ENCODE measurements around the gene MAGI2. TPM values are rescaled to one million over a fixed set of nuclear protein-coding genes. Genes with fewer than 3 reads are reported as not detected.

Gene MAGI2
- total and polyA plus RNA-seq, 4 donors = 0.37 to 4.1 (median 1.4) TPM

- no peaks in the 10 kb centered on the region for H3K9me3 ChIP-seq (ENCODE audit: control insufficient read depth in 4 of 4, low read length in 3 of 4)
- no peak overlapping the region for H3K27ac ChIP-seq (ENCODE audit: low read depth in 1 of 2, low read length in 2 of 2)
- H3K9ac ChIP-seq (ENCODE audit: low read depth in 1 of 2, low read length in 2 of 2) = no peak overlapping the region
- no peak for DNase-seq (ENCODE audit: low spot score)
- H3K4me3 ChIP-seq (ENCODE audit: low read depth in 1 of 3, low read length in 3 of 3) = no peak overlapping the region
- WGBS = 77% methylated on average over 1 of the region's 1 CpG
- TF ChIP-seq RAD21 (IDR thresholded peaks at IDR 0.05) (no peak), RXRA (IDR thresholded peaks at IDR 0.05) (no peak), YY1 (IDR thresholded peaks at IDR 0.05) (no peak)
- TF ChIP-seq, protein P1, sequence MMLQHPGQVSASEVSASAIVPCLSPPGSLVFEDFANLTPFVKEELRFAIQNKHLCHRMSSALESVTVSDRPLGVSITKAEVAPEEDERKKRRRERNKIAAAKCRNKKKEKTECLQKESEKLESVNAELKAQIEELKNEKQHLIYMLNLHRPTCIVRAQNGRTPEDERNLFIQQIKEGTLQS (IDR thresholded peaks at IDR 0.05) = no peak
- no peaks in the 10 kb centered on the region for H3K4me1 ChIP-seq (ENCODE audit: control insufficient read depth in 4 of 4, insufficient read depth in 4 of 4, low read length in 3 of 4)
- H3K27me3 ChIP-seq (ENCODE audit: control insufficient read depth in 4 of 4, insufficient read depth in 4 of 4, low read length in 3 of 4) = no peaks in the 10 kb centered on the region
- no peaks in the 10 kb centered on the region for H3K36me3 ChIP-seq (ENCODE audit: control insufficient read depth in 4 of 4, insufficient read depth in 3 of 4, low read depth in 1 of 4, low read length in 3 of 4)
Measured at GRCh38 chr7:78953090-78953489, 500.4 kb downstream of the MAGI2 start.

DNA sequence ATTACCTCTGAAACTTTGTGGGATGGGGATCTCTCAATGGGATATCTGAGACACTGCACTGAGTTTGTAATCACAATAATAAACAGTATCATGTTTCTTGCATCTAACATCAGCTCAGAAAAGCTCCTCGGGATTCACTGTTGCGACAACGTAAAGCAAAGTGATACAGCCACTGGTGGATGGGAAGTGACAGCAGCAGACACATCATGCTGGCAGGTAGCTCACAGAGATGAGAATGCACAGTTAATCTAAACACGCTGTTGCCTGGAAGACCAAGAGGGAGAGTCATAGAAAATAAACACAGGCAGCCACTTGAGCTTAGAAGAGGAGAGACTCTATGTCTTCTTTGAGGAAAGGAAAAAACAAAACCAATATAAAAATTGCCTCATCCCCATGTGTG lies 513.8 kb downstream of the MAGI2 start:
- 82% methylated on average over 4 of the region's 4 CpGs for WGBS
- H3K9ac ChIP-seq (ENCODE audit: low read depth in 1 of 2, low read length in 2 of 2) = no peak overlapping the region
- no peaks in the 10 kb centered on the region for H3K36me3 ChIP-seq (ENCODE audit: control insufficient read depth in 4 of 4, insufficient read depth in 3 of 4, low read depth in 1 of 4, low read length in 3 of 4)
- no peaks in the 10 kb centered on the region for H3K9me3 ChIP-seq (ENCODE audit: control insufficient read depth in 4 of 4, low read length in 3 of 4)
- H3K27me3 ChIP-seq (ENCODE audit: control insufficient read depth in 4 of 4, insufficient read depth in 4 of 4, low read length in 3 of 4) = no peaks in the 10 kb centered on the region
- no peak for DNase-seq (ENCODE audit: low spot score)
- H3K4me3 ChIP-seq (ENCODE audit: low read depth in 1 of 3, low read length in 3 of 3) = no peak overlapping the region
- H3K27ac ChIP-seq (ENCODE audit: low read depth in 1 of 2, low read length in 2 of 2) = no peak overlapping the region
- no peaks in the 10 kb centered on the region for H3K4me1 ChIP-seq (ENCODE audit: control insufficient read depth in 4 of 4, insufficient read depth in 4 of 4, low read length in 3 of 4)
- TF ChIP-seq YY1 (IDR thresholded peaks at IDR 0.05) (no peak), HNF4G (IDR thresholded peaks at IDR 0.05) (no peak), EGR1 (IDR thresholded peaks at IDR 0.05; ENCODE audit: low read depth in 2 of 2) (no peak), JUND (IDR thresholded peaks at IDR 0.05) (no peak), GABPA (IDR thresholded peaks at IDR 0.05 in 1 of 2, conservative IDR thresholded peaks at IDR 0.05 in 1 of 2) (no peak), ZBTB33 (IDR thresholded peaks at IDR 0.05) (no peak), RAD21 (IDR thresholded peaks at IDR 0.05) (no peak), FOXA2 (IDR thresholded peaks at IDR 0.05) (no peak), HNF4A (conservative IDR thresholded peaks at IDR 0.05) (no peak), SP1 (IDR thresholded peaks at IDR 0.05) (no peak), RXRA (IDR thresholded peaks at IDR 0.05) (no peak), TAF1 (conservative IDR thresholded peaks at IDR 0.05) (no peak), CTCF (IDR thresholded peaks at IDR 0.05; ENCODE audit: low read depth, low read length, missing input control) (no peak)
- TF ChIP-seq, protein P2, sequence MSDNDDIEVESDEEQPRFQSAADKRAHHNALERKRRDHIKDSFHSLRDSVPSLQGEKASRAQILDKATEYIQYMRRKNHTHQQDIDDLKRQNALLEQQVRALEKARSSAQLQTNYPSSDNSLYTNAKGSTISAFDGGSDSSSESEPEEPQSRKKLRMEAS (IDR thresholded peaks at IDR 0.05) = no peak

- Histone ChIP-seq H3K9ac (ENCODE audit: low read depth in 1 of 2, low read length in 2 of 2) (no peak overlapping the region), H3K4me1 (ENCODE audit: control insufficient read depth in 4 of 4, insufficient read depth in 4 of 4, low read length in 3 of 4) (no peaks in the 10 kb centered on the region), H3K9me3 (ENCODE audit: control insufficient read depth in 4 of 4, low read length in 3 of 4) (no peaks in the 10 kb centered on the region), H3K4me3 (ENCODE audit: low read depth in 1 of 3, low read length in 3 of 3) (no peak overlapping the region), H3K36me3 (ENCODE audit: control insufficient read depth in 4 of 4, insufficient read depth in 3 of 4, low read depth in 1 of 4, low read length in 3 of 4) (no peaks in the 10 kb centered on the region), H3K27ac (ENCODE audit: low read depth in 1 of 2, low read length in 2 of 2) (no peak overlapping the region), H3K27me3 (ENCODE audit: control insufficient read depth in 4 of 4, insufficient read depth in 4 of 4, low read length in 3 of 4) (no peaks in the 10 kb centered on the region)
- 12% methylated on average over 2 of the region's 2 CpGs for WGBS
- no peak for TF ChIP-seq RXRA (IDR thresholded peaks at IDR 0.05)
- no peak for TF ChIP-seq EGR1 (IDR thresholded peaks at IDR 0.05; ENCODE audit: low read depth in 2 of 2)
- TF ChIP-seq RAD21 (IDR thresholded peaks at IDR 0.05) = peak in 1 of 2 donors; percentile 30
- TF ChIP-seq, protein P1 (IDR thresholded peaks at IDR 0.05) = no peak
- DNase-seq (ENCODE audit: low spot score) = no peak
Measured at GRCh38 chr7:78924581-78924980, 528.9 kb downstream of the MAGI2 start.

All from liver (tissue), 9 donors.